Right lobe of liver (tissue), 4 donors: ENCODE measurements around the gene UTP4.

ENCODE experiments used
- CTCF ChIP-seq, 4 donors: fragments of 200-600 bp in 3 of 4; fragments of 450-650 bp in 1 of 4; IDR thresholded peaks; one replicate each; pipeline versions ENCODE4 v1.5.1 to v1.8.0; 2016 to 2022; ENCODE audit warnings: antibody characterized with exemption in 4 of 4, mild to moderate bottlenecking in 2 of 4
- POLR2A ChIP-seq: fragments of 450-650 bp; IDR thresholded peaks from one replicate; pipeline ENCODE4 v1.6.1; 2017; ENCODE audit warnings: antibody characterized with exemption, mild to moderate bottlenecking
- donor health status: DM: no; HTN: no; CAD: no.
- donor health status: DM: no; HTN: no; CAD: no.
- donor health status: DM: no; HTN: yes; CAD: no.

GRCh38 chr16:69111876-69112230 is 20.6 kb upstream of the UTP4 start:
- TF ChIP-seq CTCF (IDR thresholded peaks at IDR 0.05) (no peak), POLR2A (no peak)
